Ascending aorta (tissue), 2 donors: ENCODE measurements around the gene TMIE. TPM values are rescaled to one million over a fixed set of nuclear protein-coding genes. Genes with fewer than 3 reads are reported as not detected.

ENCODE experiments used
- DNase-seq, 2 donors: peaks; one replicate each; pipeline ENCODE4 v3.0.0-alpha.2; 2019; ENCODE audit warnings: low spot score in 2 of 2
- H3K27ac ChIP-seq, 2 donors: fragments of 200-600 bp; sonication (generic); one replicate each; pipeline ENCODE4 v1.5.1; 2016 to 2017; ENCODE audit warnings: mild to moderate bottlenecking in 1 of 2
- H3K27me3 ChIP-seq: fragments of 200-600 bp; sonication (generic); one replicate; pipeline ENCODE4 v1.5.1; 2017
- H3K36me3 ChIP-seq, 2 donors: fragments of 200-600 bp; sonication (generic); one replicate each; pipeline ENCODE4 v1.5.1; 2016
- H3K4me1 ChIP-seq, 2 donors: fragments of 200-600 bp; sonication (generic); one replicate each; pipeline ENCODE4 v1.5.1; 2016 to 2017; ENCODE audit warnings: mild to moderate bottlenecking in 1 of 2
- H3K4me3 ChIP-seq, 2 donors: fragments of 200-600 bp; sonication (generic); one replicate each; pipeline ENCODE4 v1.5.1; 2016 to 2017; ENCODE audit warnings: mild to moderate bottlenecking in 1 of 2
- H3K9me3 ChIP-seq, 2 donors: fragments of 200-600 bp; sonication (generic); one replicate each; pipeline ENCODE4 v1.5.1; 2016
- intact Hi-C: fragments of 100-400 bp; cut with DNase I; formaldehyde crosslinking; loops from one replicate; pipeline ENCODE4 v1.15.1; 2023
- total RNA-seq: library from RNA; depleted of rRNA; stranded (reverse); fragments of >200 nt; gene quantifications from one replicate; pipeline ENCODE4 v1.1.0, GENCODE V29; 2016
- TF ChIP-seq, protein P1 (sequence below), 3 experiments: fragments of 200-600 bp in 2 of 3; fragments of 450-650 bp in 1 of 3; sonication (generic) in 2 of 3; IDR thresholded peaks; one replicate each; pipeline ENCODE4 v1.5.1; 2016 to 2019; ENCODE audit warnings: antibody characterized with exemption in 3 of 3, mild to moderate bottlenecking in 1 of 3, moderate library complexity in 1 of 3

TMIE gene
- total RNA-seq, 1 donor from 2014 or later = 8.5 TPM

DNA sequence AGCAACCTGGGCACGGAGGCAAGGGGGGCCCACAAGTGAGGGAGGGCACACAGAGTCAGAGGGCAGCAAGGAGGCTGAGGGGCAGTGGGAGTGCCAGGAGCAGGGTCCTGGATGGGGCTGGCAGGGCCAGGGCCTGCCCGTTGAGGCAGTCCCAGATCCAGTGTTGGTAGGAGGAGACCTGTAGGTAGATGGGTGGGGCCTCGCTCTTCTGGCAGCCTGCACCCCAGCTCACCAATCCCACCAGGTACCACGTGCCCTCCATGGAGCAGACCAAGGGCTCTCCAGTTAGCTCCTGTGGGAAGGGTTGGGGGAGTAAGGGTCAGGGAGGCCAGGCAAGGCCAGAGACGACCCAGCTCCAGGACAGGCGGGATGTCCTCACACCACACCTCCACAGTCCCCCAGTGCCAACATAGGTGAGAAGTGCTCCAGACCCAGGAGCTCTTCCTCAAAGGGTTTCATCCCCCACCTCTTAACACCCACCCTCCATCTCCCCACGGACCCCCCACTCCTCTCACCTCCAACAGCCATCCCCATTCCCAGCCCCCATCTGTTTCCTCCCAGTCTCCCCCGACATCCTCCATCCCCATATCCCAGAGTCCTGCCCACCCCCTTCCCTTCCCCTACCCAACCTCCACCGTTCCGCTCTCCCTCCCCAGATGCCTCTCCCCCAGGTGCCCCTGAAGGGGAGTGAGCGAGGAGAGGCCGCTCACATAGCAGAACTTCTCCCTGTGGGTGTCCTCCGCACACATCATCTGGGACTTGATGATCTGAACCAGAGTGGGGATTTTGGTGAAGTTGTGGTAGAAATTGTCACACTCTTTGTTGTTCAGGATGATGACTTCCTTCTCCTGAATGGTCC is 11.2 kb downstream of the TMIE start:
- intact Hi-C loops = no loop called here
- Histone ChIP-seq H3K4me1 (no peaks in the 10 kb centered on the region), H3K27ac (no peak overlapping the region), H3K4me3 (no peak overlapping the region), H3K9me3 (no peaks in the 10 kb centered on the region), H3K27me3 (no peaks in the 10 kb centered on the region), H3K36me3 (no peaks in the 10 kb centered on the region)
- TF ChIP-seq, protein P1, sequence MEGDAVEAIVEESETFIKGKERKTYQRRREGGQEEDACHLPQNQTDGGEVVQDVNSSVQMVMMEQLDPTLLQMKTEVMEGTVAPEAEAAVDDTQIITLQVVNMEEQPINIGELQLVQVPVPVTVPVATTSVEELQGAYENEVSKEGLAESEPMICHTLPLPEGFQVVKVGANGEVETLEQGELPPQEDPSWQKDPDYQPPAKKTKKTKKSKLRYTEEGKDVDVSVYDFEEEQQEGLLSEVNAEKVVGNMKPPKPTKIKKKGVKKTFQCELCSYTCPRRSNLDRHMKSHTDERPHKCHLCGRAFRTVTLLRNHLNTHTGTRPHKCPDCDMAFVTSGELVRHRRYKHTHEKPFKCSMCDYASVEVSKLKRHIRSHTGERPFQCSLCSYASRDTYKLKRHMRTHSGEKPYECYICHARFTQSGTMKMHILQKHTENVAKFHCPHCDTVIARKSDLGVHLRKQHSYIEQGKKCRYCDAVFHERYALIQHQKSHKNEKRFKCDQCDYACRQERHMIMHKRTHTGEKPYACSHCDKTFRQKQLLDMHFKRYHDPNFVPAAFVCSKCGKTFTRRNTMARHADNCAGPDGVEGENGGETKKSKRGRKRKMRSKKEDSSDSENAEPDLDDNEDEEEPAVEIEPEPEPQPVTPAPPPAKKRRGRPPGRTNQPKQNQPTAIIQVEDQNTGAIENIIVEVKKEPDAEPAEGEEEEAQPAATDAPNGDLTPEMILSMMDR (IDR thresholded peaks at IDR 0.05) = no peak
- peak in 1 of 2 donors; percentile 50 for DNase-seq

DNA sequence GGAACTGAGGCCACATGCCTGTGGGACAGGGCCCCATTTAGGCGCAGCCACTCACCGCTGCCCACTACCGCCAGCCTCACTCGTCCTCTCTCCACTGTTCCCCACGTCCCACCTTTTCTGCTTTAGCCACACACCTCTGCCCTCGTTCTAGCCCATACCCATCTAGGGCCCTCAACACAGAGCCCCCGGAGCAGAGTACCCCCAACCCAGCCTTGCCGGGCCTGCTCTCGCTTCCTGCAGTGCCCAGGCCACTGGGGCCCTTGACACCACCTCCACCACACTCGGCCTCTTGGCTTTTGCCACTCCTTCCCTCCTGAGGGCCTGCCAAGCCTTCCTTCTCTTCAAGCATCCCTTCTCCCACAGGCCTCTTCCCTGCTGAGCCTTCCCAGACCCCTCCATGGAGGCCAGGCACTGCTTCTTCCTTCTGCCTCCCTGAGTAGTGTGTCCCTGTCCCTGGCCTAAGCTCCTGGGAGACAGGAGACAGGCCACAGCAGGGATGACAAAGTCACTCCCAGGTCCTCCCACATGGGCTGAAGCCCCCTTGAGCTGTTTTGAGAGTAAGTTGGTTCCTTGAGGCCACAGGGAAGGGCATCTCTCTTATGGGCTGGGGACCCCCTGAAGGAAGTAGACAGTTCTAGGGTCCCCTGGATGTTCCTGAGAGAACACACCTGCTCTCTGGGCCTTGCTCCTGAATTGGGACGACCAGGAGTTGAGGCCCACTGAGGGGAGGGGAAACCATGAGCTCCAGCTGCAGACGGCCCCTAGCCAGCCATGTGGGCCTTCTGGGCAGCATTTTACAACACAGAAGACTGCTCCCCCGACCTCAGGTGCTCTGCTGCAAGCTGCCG is 12.1 kb downstream of the TMIE start:
- H3K4me3 ChIP-seq = no peak overlapping the region
- no peaks in the 10 kb centered on the region for H3K4me1 ChIP-seq
- TF ChIP-seq, protein P1 (IDR thresholded peaks at IDR 0.05) = no peak
- DNase-seq = peak in 1 of 2 donors; percentile 43
- H3K27ac ChIP-seq = no peak overlapping the region
- intact Hi-C loops = no loop called here
- no peaks in the 10 kb centered on the region for H3K36me3 ChIP-seq
- H3K27me3 ChIP-seq = no peaks in the 10 kb centered on the region
- H3K9me3 ChIP-seq = no peaks in the 10 kb centered on the region

DNA sequence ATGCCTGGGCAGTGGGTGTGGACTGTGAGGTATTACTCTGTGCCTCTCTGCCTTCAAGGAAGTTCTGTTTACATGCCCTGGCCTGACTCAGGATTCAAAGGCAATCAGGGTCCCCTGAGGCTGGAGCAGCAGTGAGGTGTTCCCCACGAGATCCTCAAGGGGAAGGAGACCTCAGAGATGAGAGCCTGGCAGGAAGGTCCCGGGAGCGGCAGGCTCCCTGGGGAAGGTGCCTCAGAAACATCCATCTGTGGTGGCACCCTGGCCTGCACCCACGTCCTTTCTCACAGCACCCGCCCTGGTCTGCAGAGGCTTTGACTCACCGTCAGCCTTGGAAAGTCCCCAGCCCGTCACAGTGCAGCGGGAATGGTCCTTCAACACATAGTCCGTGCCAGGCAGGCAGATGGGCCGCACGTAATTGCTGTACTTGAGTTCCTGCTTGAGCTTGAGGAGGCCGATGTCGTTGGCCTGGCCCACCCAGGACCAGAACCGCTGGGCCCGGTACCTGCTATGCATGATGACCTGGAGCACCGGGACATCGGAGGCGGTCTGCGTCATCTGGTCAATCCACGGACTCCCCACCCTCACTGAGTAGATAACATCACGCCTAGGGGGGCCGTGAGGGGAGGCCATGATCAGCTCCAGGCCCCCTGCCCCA is 12.8 kb downstream of the TMIE start:
- Histone ChIP-seq H3K27me3 (no peaks in the 10 kb centered on the region), H3K4me3 (no peak overlapping the region), H3K9me3 (no peaks in the 10 kb centered on the region), H3K4me1 (no peaks in the 10 kb centered on the region), H3K36me3 (no peaks in the 10 kb centered on the region), H3K27ac (no peak overlapping the region)
- peak in 1 of 2 donors; percentile 54 for DNase-seq
- intact Hi-C loops = no loop called here
- TF ChIP-seq, protein P1 (IDR thresholded peaks at IDR 0.05) = no peak

DNA sequence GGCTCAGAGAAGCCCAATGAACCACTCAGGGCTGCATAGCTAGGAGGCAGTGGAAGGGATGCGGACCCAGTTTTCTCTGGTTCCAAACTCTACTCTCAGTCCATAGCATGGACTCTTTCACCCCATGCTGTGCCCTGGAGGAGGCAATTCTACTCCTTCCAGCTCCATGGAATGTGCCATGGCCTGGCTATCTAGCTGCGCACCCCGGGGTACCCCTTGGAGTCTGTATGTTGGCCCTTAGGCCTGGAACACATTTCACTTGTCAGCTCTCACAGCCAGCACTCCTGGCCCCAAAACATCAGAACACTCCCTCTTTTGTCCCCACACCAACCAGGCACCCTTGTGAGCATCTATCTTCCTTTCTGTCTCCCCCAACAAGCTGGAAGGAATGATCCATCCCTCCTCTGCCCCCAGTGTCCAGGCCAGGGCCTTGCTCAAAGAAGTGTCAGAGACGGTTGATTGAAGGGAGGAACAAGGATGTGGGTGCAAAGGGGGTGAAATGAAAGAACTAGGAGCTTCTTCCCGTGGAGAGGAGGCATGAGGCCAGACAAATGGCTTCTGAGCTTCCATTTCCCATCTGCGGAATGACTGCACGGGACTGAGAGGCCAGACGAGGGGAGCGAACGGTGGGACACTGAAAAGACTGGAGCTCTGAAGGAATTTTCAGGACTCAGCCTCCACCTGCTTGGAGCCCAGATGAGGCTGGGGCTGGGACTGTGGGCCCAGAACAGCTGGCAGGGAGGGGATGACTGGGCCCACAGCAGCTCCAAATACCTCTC is 13.7 kb downstream of the TMIE start:
- DNase-seq = no peak
- no peak overlapping the region for H3K27ac ChIP-seq
- TF ChIP-seq, protein P1 (IDR thresholded peaks at IDR 0.05) = no peak
- H3K4me3 ChIP-seq = no peak overlapping the region
- H3K4me1 ChIP-seq = no peaks in the 10 kb centered on the region
- H3K36me3 ChIP-seq = no peaks in the 10 kb centered on the region
- intact Hi-C loops = no loop called here
- no peaks in the 10 kb centered on the region for H3K9me3 ChIP-seq
- H3K27me3 ChIP-seq = no peaks in the 10 kb centered on the region
